SU-DHL-6 (cell line): ENCODE results near the gene SLC7A6.

Experiments used
- H2AFZ ChIP-seq: fragments of 200-600 bp; sonication (generic); 2 replicates; pipeline ENCODE4 v1.6.1; 2014; ENCODE audit warnings: low read depth, mild to moderate bottlenecking, moderate library complexity, mixed read lengths, antibody characterized with exemption, low read length; ENCODE audit not compliant: severe bottlenecking
- H3F3A ChIP-seq: fragments of 200-600 bp; shearing (Covaris generic); 2 replicates; pipeline ENCODE4 v1.6.0; 2016; ENCODE audit warnings: antibody characterized with exemption, mild to moderate bottlenecking; ENCODE audit not compliant: insufficient read depth
- H3K27ac ChIP-seq: fragments of 200-600 bp; sonication (generic); 2 replicates; pipeline ENCODE4 v1.5.1; 2016; ENCODE audit warnings: low read depth, mild to moderate bottlenecking, low read length, moderate library complexity, mixed read lengths
- H3K27me3 ChIP-seq: fragments of 200-600 bp; sonication (generic), shearing (Covaris generic); 2 replicates; pipeline ENCODE4 v1.6.0; 2014; ENCODE audit warnings: mild to moderate bottlenecking, low read length
- H3K36me3 ChIP-seq: fragments of 200-600 bp; sonication (generic); 2 replicates; pipeline ENCODE4 v1.6.1; 2014; ENCODE audit warnings: mild to moderate bottlenecking, low read length, mixed read lengths
- H3K4me2 ChIP-seq: fragments of 300-600, 200-600 bp; shearing (Covaris generic), sonication (generic); 2 replicates; pipeline ENCODE4 v1.6.0; 2014; ENCODE audit warnings: low read length, low read depth, mild to moderate bottlenecking; ENCODE audit not compliant: poor library complexity, severe bottlenecking
- H3K4me3 ChIP-seq: fragments of 200-600 bp; sonication (generic); 2 replicates; pipeline ENCODE4 v1.5.1; 2014; ENCODE audit warnings: antibody characterized with exemption, low read length, mild to moderate bottlenecking, mixed read lengths; ENCODE audit not compliant: insufficient read depth, poor library complexity, severe bottlenecking
- H3K79me2 ChIP-seq: fragments of 200-600 bp; sonication (generic); 2 replicates; pipeline ENCODE4 v1.6.1; 2014; ENCODE audit warnings: mild to moderate bottlenecking, low read length, moderate library complexity; ENCODE audit not compliant: insufficient read depth
- H3K9ac ChIP-seq: fragments of 200-600 bp; sonication (generic); 2 replicates; pipeline ENCODE4 v1.7.0; 2014; ENCODE audit warnings: mild to moderate bottlenecking, low read length
- H3K9me2 ChIP-seq: fragments of 200-600 bp; sonication (generic); replicated peaks from 2 replicates; pipeline ENCODE4 v1.6.1; 2014; ENCODE audit warnings: low read length; ENCODE audit not compliant: insufficient read depth
- H3K9me3 ChIP-seq: fragments of 200-600 bp; sonication (generic); 2 replicates; pipeline ENCODE4 v1.6.1; 2014; ENCODE audit warnings: low read length, mixed read lengths; ENCODE audit not compliant: insufficient read depth
- H4K20me1 ChIP-seq: fragments of 200-600 bp; sonication (generic); 2 replicates; pipeline ENCODE4 v1.6.1; 2014; ENCODE audit warnings: low read depth, mild to moderate bottlenecking, antibody characterized with exemption, low read length, moderate library complexity, mixed read lengths
- EZH2phosphoT487 ChIP-seq: fragments of 200-600 bp; sonication (generic), shearing (Covaris generic); conservative IDR thresholded peaks from 2 replicates; pipeline ENCODE4 v1.6.1; 2018; ENCODE audit warnings: mild to moderate bottlenecking, antibody characterized with exemption, low read length, moderate library complexity, mixed read lengths
- TF ChIP-seq, protein P1 (sequence below): fragments of 200-600 bp; sonication (generic); IDR thresholded peaks from one replicate; pipeline ENCODE4 v1.5.1; 2017; ENCODE audit warnings: antibody characterized with exemption, mild to moderate bottlenecking, low read length, moderate library complexity; ENCODE audit not compliant: insufficient read depth, poor library complexity, severe bottlenecking

Gene SLC7A6

DNA sequence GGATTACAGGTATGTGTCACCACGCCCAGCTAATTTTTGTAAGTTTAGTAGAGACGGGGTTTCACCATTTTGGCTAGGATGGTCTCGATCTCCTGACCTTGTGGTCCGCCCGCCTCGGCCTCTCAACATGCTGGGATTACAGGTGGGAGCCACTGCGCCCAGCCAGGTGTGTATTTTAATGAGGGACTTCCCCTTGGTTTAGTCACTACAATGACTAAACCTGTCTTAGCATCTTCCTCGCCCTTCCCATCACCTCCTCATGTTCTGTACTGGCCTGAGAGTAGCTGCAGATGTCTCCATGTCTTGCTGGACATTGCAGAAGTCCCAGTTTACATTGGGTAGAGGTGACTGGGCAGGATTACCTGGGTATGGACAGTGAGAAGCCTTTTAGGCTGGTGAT lies 9.6 kb downstream of the SLC7A6 start:
- no peaks in the 10 kb centered on the region for H4K20me1 ChIP-seq
- peaks cover 5% of the 10 kb centered on the region; the same call in 1 of the 2 replicates for H3F3A ChIP-seq
- 0 out of 2 replicates have a peak, but pooled peaks cover 6% of the 10 kb centered on the region for H3K36me3 ChIP-seq

GRCh38 chr16:68274441-68274840 lies 10.1 kb downstream of the SLC7A6 start:
- Histone ChIP-seq H3K27ac (peak overlapping the region; percentile 79), H3F3A (peaks cover 5% of the 10 kb centered on the region; the same call in 1 of the 2 replicates), H3K27me3 (no peaks in the 10 kb centered on the region), H3K36me3 (0 out of 2 replicates have a peak, but pooled peaks cover 6% of the 10 kb centered on the region), H3K79me2 (peaks cover 75% of the 10 kb centered on the region), H3K4me3 (no peak overlapping the region), H4K20me1 (no peaks in the 10 kb centered on the region), H2AFZ (no peak overlapping the region), H3K4me2 (no peak overlapping the region), H3K9ac (no peak overlapping the region), H3K9me2 (no peaks in the 10 kb centered on the region), H3K9me3 (no peaks in the 10 kb centered on the region)
- TF ChIP-seq EZH2phosphoT487, result no peak
- TF ChIP-seq, protein P1, sequence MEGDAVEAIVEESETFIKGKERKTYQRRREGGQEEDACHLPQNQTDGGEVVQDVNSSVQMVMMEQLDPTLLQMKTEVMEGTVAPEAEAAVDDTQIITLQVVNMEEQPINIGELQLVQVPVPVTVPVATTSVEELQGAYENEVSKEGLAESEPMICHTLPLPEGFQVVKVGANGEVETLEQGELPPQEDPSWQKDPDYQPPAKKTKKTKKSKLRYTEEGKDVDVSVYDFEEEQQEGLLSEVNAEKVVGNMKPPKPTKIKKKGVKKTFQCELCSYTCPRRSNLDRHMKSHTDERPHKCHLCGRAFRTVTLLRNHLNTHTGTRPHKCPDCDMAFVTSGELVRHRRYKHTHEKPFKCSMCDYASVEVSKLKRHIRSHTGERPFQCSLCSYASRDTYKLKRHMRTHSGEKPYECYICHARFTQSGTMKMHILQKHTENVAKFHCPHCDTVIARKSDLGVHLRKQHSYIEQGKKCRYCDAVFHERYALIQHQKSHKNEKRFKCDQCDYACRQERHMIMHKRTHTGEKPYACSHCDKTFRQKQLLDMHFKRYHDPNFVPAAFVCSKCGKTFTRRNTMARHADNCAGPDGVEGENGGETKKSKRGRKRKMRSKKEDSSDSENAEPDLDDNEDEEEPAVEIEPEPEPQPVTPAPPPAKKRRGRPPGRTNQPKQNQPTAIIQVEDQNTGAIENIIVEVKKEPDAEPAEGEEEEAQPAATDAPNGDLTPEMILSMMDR, result no peak

More for the DNA sequence above, 9.6 kb downstream of the SLC7A6 start:
- TF ChIP-seq, protein P1, result no peak
- TF ChIP-seq EZH2phosphoT487, result no peak
- Histone ChIP-seq H3K4me3 (no peak overlapping the region), H3K79me2 (peaks cover 75% of the 10 kb centered on the region), H2AFZ (no peak overlapping the region), H3K9me3 (no peaks in the 10 kb centered on the region), H3K9ac (no peak overlapping the region), H3K27me3 (no peaks in the 10 kb centered on the region), H3K9me2 (no peaks in the 10 kb centered on the region), H3K27ac (peak overlapping the region; percentile 79), H3K4me2 (no peak overlapping the region)

DNA sequence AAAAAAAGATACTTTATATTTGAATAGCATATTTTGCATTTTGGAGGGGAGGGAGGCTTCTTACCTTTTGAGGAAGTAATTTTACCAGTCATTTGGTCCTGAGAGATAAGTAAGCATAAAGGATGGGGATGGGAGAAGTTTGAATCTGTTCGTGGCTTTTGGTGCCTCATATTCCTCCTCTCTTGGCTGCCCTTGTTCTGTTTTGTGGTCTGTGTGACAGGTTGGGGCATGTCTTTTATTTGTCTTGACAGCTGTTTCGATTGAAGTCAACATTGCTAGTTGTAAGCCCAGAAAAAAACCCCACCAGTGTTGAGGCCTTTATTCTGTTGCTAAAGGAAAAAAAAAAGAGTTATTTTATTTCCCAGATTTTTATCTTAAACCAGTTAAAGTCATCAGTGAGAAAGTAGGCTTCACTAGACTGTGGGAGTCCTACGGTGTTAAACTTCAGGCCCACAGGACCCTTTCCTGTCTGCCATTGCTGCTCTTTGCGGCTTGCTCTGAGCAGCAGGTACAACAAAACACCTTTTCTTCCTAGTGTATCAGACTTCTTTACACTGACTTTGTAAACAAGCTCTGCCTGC lies 11.4 kb downstream of the SLC7A6 start:
- H3K9ac ChIP-seq, result 0 out of 2 replicates have a peak overlapping the region, but pooled peaks have one; percentile 8

More for the DNA sequence above, 11.4 kb downstream of the SLC7A6 start:
- 0 out of 2 replicates have a peak, but pooled peaks cover 6% of the 10 kb centered on the region for H3K36me3 ChIP-seq
- H3K27ac ChIP-seq, result peak overlapping the region; percentile 79
- peaks cover 73% of the 10 kb centered on the region for H3K79me2 ChIP-seq
- H3K27me3 ChIP-seq, result no peaks in the 10 kb centered on the region
- TF ChIP-seq, protein P1, result no peak
- no peak overlapping the region for H2AFZ ChIP-seq
- H4K20me1 ChIP-seq, result no peaks in the 10 kb centered on the region
- H3F3A ChIP-seq, result peaks cover 14% of the 10 kb centered on the region
- H3K4me2 ChIP-seq, result peak overlapping the region; percentile 23
- H3K9me3 ChIP-seq, result no peaks in the 10 kb centered on the region
- no peaks in the 10 kb centered on the region for H3K9me2 ChIP-seq
- no peak overlapping the region for H3K4me3 ChIP-seq
